ENCODE measurements around the gene ARL6IP1.

DNA sequence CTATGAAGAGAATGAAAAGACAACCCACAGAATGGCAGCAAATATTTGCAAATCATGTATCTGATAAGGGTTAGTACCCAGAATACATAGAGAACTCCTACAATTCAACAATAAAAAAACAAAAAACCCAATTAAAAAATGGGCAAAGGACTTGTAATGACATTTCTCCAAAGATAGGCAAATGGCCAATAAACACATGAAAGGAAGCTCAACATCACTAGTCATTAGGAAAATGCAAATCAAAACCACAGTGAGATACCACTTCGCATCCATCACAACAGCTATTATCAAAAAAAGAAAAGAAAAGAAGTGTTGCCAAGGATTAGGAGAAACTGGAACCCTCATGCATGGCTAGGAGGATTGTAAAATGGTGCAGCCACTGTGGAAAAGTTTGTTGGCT, 45.1 kb upstream of the ARL6IP1 start:
- no peak for TF ChIP-seq EZH2 (IDR thresholded peaks at IDR 0.05)
- TF ChIP-seq POLR2AphosphoS5 (IDR thresholded peaks at IDR 0.05; ENCODE audit: borderline replicate concordance, low read depth, low read length) = no peak
- TF ChIP-seq FOXP2 (optimal IDR thresholded peaks at IDR 0.05; ENCODE audit: control extremely low read depth, extremely low read length, insufficient read depth) = no peak

All from SK-N-MC (cell line).